Kidney epithelial cell (primary cell): ENCODE data around the gene ATP5PO. TPM values are rescaled to one million over a fixed set of nuclear protein-coding genes. Genes with fewer than 3 reads are reported as not detected.

Experiments
- DNase-seq: peaks from one replicate; pipeline ENCODE4 v3.0.0-alpha.2; 2010; ENCODE audit warnings: low read depth
- H3K27me3 ChIP-seq: 2 replicates; pipeline ENCODE4 v1.6.0; 2011; ENCODE audit warnings: low read length; ENCODE audit not compliant: control insufficient read depth, insufficient read depth
- H3K36me3 ChIP-seq: 2 replicates; pipeline ENCODE4 v1.5.1; 2011; ENCODE audit warnings: low read length; ENCODE audit not compliant: control insufficient read depth, insufficient read depth
- H3K4me3 ChIP-seq: 2 replicates; pipeline ENCODE4 v1.5.1; 2011; ENCODE audit warnings: low read depth, mild to moderate bottlenecking, control low read depth, low read length
- CTCF ChIP-seq: IDR thresholded peaks from 2 replicates; pipeline ENCODE4 v1.5.1; 2011; ENCODE audit warnings: mild to moderate bottlenecking, moderate library complexity, low read length, control low read depth, inconsistent platforms; ENCODE audit not compliant: insufficient read depth, poor library complexity, severe bottlenecking
- total RNA-seq: library from RNA; depleted of rRNA; stranded (reverse); fragments of >200 nt; gene quantifications from 2 replicates; pipeline ENCODE4 v1.2.3, GENCODE V29; 2015

ATP5PO gene
- total RNA-seq, 1 donor from 2014 or later, result 286 TPM

GRCh38 chr21:33924766-33925100 lies 9.1 kb upstream of the ATP5PO start:
- H3K4me3 ChIP-seq, result no peak overlapping the region
- no peak for DNase-seq
- H3K27me3 ChIP-seq, result no peaks in the 10 kb centered on the region
- TF ChIP-seq CTCF, result no peak
- H3K36me3 ChIP-seq, result no peaks in the 10 kb centered on the region

- TF ChIP-seq CTCF, result peak; percentile 85
- no peak for DNase-seq
- Histone ChIP-seq H3K4me3 (no peak overlapping the region), H3K27me3 (no peaks in the 10 kb centered on the region), H3K36me3 (no peaks in the 10 kb centered on the region)
These were observed 8.6 kb upstream of the ATP5PO start for GRCh38 chr21:33924079-33924765.

GRCh38 chr21:33917421-33917820 lies 1.8 kb upstream of the ATP5PO start:
- no peak for DNase-seq
- Histone ChIP-seq H3K27me3 (no peaks in the 10 kb centered on the region), H3K4me3 (no peak overlapping the region), H3K36me3 (no peaks in the 10 kb centered on the region)
- no peak for TF ChIP-seq CTCF

GRCh38 chr21:33916200-33916567 lies 580 bp upstream of the ATP5PO start:
- TF ChIP-seq CTCF, result no peak
- DNase-seq, result no peak
- peak overlapping the region; percentile 30 for H3K4me3 ChIP-seq
- H3K27me3 ChIP-seq, result no peaks in the 10 kb centered on the region
- H3K36me3 ChIP-seq, result peaks cover under 1% of the 10 kb centered on the region

- Histone ChIP-seq H3K4me3 (no peak overlapping the region), H3K36me3 (peaks cover 2% of the 10 kb centered on the region), H3K27me3 (no peaks in the 10 kb centered on the region)
- DNase-seq, result no peak
- no peak for TF ChIP-seq CTCF
These were observed 1.4 kb downstream of the ATP5PO start for GRCh38 chr21:33914188-33914587.

- Histone ChIP-seq H3K36me3 (peaks cover 2% of the 10 kb centered on the region), H3K4me3 (no peak overlapping the region), H3K27me3 (no peaks in the 10 kb centered on the region)
- no peak for TF ChIP-seq CTCF
- DNase-seq, result no peak
These were observed 5.8 kb downstream of the ATP5PO start for GRCh38 chr21:33909756-33910155.
